Esophagus muscularis mucosa (tissue), 4 donors: ENCODE results near the gene SKIC2. TPM values are rescaled to one million over a fixed set of nuclear protein-coding genes. Genes with fewer than 3 reads are reported as not detected.
"Not testable (repeated sequence)": the region's sequence is repeated elsewhere in the genome, so short reads cannot be mapped to it uniquely, and the experiment has no call there.

Experiments used
- DNase-seq: peaks from one replicate; pipeline ENCODE4 v3.0.0-alpha.2; 2017; ENCODE audit errors: extremely low spot score
- H3K27ac ChIP-seq, 4 donors: fragments of 200-600 bp; sonication (generic); replicated peaks in 1 of 4; 1 replicate in 3 of 4; 2 replicates in 1 of 4; pipeline ENCODE4 v1.5.1; 2016 to 2019; ENCODE audit warnings: mild to moderate bottlenecking in 1 of 4
- H3K27me3 ChIP-seq, 4 donors: fragments of 200-600 bp; sonication (generic); one replicate each; pipeline versions ENCODE4 v1.5.1 to v1.6.0; 2016 to 2019
- H3K36me3 ChIP-seq, 4 donors: fragments of 200-600 bp; sonication (generic); one replicate each; pipeline ENCODE4 v1.5.1; 2016 to 2019
- H3K4me1 ChIP-seq, 4 donors: fragments of 200-600 bp; sonication (generic); one replicate each; pipeline ENCODE4 v1.5.1; 2016 to 2019
- H3K4me3 ChIP-seq, 4 donors: fragments of 200-600 bp; sonication (generic); 1 replicate in 2 of 4; 2 replicates in 2 of 4; pipeline ENCODE4 v1.5.1; 2016 to 2019; ENCODE audit warnings: mild to moderate bottlenecking in 4 of 4, moderate library complexity in 1 of 4
- H3K9me3 ChIP-seq, 4 donors: fragments of 200-600 bp; sonication (generic); 1 replicate in 3 of 4; 2 replicates in 1 of 4; pipeline ENCODE4 v1.5.1; 2016 to 2019
- EP300 ChIP-seq: sonication (generic); formaldehyde crosslinking; IDR thresholded peaks from one replicate; pipeline ENCODE4 v1.6.1; 2017; ENCODE audit warnings: antibody characterized with exemption
- POLR2A ChIP-seq: fragments of 450-650 bp; IDR thresholded peaks from one replicate; pipeline ENCODE4 v1.6.1; 2017; ENCODE audit warnings: antibody characterized with exemption, moderate library complexity, mild to moderate bottlenecking, low read depth
- POLR2AphosphoS5 ChIP-seq, 2 donors: sonication (generic); formaldehyde crosslinking; IDR thresholded peaks; one replicate each; pipeline ENCODE4 v1.6.1; 2017; ENCODE audit warnings: antibody characterized with exemption in 2 of 2
- WGBS: methylation state at CpG from one replicate; pipeline ENCODE4 v1.1.5; 2018; 5-methylcytosine and 5-hydroxymethylcytosine counted together
- intact Hi-C: fragments of 100-400 bp; cut with DNase I; formaldehyde crosslinking; loops from one replicate; pipeline ENCODE4 v1.15.1; 2023
- total RNA-seq, 4 donors: library from RNA; depleted of rRNA; stranded (reverse); fragments of >200 nt; gene quantifications; one replicate each; pipeline versions ENCODE4 v1.1.0 to v1.2.1, GENCODE V29; 2016
- TF ChIP-seq, protein P1 (sequence below), 3 experiments: fragments of 200-600 bp in 2 of 3; fragments of 450-650 bp in 1 of 3; sonication (generic) in 2 of 3; IDR thresholded peaks; one replicate each; pipeline ENCODE4 v1.5.1; 2017 to 2019; ENCODE audit warnings: antibody characterized with exemption in 3 of 3, mild to moderate bottlenecking in 2 of 3, moderate library complexity in 1 of 3

The SKIC2 gene
- total RNA-seq, 4 donors from 2014 or later, result 23.3 to 33.2 (median 28.5) TPM

DNA sequence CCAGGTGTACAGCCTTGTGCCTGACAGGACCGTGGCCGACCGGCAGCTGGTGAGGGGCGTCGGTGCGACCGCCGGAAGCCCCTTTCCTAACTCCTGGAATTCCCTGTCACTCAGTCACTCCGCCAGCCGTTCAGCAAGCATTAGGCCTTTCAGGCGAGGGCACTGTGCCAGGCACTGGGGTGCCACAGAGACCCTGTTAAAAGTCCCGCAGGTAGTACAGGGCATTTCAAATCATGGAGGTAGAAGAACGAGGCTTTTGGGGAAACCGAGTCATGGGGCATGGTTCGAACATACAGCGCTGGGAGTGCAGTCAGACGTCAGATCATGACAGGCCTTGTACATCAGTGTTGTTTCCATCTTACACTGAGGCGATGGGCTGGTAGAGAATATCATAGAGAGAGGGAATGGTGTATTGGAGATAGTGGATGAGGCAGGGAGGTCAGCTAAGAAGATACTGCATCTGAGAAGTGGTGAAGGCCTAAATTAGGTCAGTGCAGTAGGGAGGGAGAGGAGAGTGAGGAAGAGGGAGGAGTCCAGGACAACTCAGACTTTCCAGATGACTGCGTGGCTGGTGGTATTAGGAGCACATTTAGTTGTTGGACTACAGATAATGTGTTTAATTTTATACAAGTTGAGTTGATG, 13.9 kb downstream of the SKIC2 start:
- H3K36me3 ChIP-seq, result peaks cover 7 to 39% (median 34%) of the 10 kb centered on the region in 4 donors
- intact Hi-C loops, result no loop called here
- H3K27ac ChIP-seq, result peak overlapping the region; percentile 92 to 97 (median 95)
- peak overlapping the region; percentile 58 to 88 (median 78) for H3K4me3 ChIP-seq
- WGBS, result 9% methylated on average over 14 of the region's 19 CpGs
- peaks cover 21 to 48% (median 34%) of the 10 kb centered on the region in 4 donors for H3K4me1 ChIP-seq
- TF ChIP-seq POLR2AphosphoS5 (IDR thresholded peaks at IDR 0.05), result no peak
- no peak for TF ChIP-seq POLR2A
- TF ChIP-seq, protein P1, sequence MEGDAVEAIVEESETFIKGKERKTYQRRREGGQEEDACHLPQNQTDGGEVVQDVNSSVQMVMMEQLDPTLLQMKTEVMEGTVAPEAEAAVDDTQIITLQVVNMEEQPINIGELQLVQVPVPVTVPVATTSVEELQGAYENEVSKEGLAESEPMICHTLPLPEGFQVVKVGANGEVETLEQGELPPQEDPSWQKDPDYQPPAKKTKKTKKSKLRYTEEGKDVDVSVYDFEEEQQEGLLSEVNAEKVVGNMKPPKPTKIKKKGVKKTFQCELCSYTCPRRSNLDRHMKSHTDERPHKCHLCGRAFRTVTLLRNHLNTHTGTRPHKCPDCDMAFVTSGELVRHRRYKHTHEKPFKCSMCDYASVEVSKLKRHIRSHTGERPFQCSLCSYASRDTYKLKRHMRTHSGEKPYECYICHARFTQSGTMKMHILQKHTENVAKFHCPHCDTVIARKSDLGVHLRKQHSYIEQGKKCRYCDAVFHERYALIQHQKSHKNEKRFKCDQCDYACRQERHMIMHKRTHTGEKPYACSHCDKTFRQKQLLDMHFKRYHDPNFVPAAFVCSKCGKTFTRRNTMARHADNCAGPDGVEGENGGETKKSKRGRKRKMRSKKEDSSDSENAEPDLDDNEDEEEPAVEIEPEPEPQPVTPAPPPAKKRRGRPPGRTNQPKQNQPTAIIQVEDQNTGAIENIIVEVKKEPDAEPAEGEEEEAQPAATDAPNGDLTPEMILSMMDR (IDR thresholded peaks at IDR 0.05), result no peak
- no peak for TF ChIP-seq EP300
- no peaks in the 10 kb centered on the region for H3K27me3 ChIP-seq
- DNase-seq, result no peak
- no peaks in the 10 kb centered on the region for H3K9me3 ChIP-seq

GRCh38 chr6:31976065-31976464, 17.1 kb downstream of the SKIC2 start:
- H3K9me3 ChIP-seq, H3K27me3 ChIP-seq, intact Hi-C loops, H3K4me3 ChIP-seq, H3K27ac ChIP-seq, DNase-seq: not testable (repeated sequence)
- H3K36me3 ChIP-seq, result peaks cover 0 to 27% (median 20%) of the 10 kb centered on the region in 4 donors
- WGBS, result no CpG with 5 or more reads among the region's 30 CpGs
- H3K4me1 ChIP-seq, result peaks cover 13 to 42% (median 19%) of the 10 kb centered on the region in 4 donors

GRCh38 chr6:31977816-31978431, 18.9 kb downstream of the SKIC2 start:
- Histone ChIP-seq H3K36me3 (peaks cover 0 to 27% (median 20%) of the 10 kb centered on the region in 4 donors), H3K4me1 (peaks cover 5 to 31% (median 9%) of the 10 kb centered on the region in 4 donors), H3K9me3 (no peaks in the 10 kb centered on the region), H3K27ac (peak overlapping the region in 1 of 4 donors; percentile 33), H3K27me3 (no peaks in the 10 kb centered on the region), H3K4me3 (no peak overlapping the region)
- WGBS, result 94% methylated on average over 12 of the region's 12 CpGs
- intact Hi-C loops, result no loop called here
- no peak for DNase-seq
- no peak for TF ChIP-seq EP300
- TF ChIP-seq, protein P1 (IDR thresholded peaks at IDR 0.05), result no peak
- TF ChIP-seq POLR2A, result no peak
- TF ChIP-seq POLR2AphosphoS5 (IDR thresholded peaks at IDR 0.05), result no peak

GRCh38 chr6:31978831-31979230, 19.9 kb downstream of the SKIC2 start:
- Histone ChIP-seq H3K27ac (no peak overlapping the region), H3K27me3 (no peaks in the 10 kb centered on the region), H3K9me3 (no peaks in the 10 kb centered on the region), H3K4me1 (peaks cover 0 to 22% (median under 1%) of the 10 kb centered on the region in 4 donors), H3K36me3 (peaks cover 0 to 27% (median 20%) of the 10 kb centered on the region in 4 donors), H3K4me3 (no peak overlapping the region)
- 90% methylated on average over 5 of the region's 5 CpGs for WGBS
- no peak for DNase-seq
- TF ChIP-seq, protein P1 (IDR thresholded peaks at IDR 0.05), result no peak
- TF ChIP-seq POLR2A (no peak), POLR2AphosphoS5 (IDR thresholded peaks at IDR 0.05) (no peak), EP300 (no peak)
- intact Hi-C loops, result no loop called here

DNA sequence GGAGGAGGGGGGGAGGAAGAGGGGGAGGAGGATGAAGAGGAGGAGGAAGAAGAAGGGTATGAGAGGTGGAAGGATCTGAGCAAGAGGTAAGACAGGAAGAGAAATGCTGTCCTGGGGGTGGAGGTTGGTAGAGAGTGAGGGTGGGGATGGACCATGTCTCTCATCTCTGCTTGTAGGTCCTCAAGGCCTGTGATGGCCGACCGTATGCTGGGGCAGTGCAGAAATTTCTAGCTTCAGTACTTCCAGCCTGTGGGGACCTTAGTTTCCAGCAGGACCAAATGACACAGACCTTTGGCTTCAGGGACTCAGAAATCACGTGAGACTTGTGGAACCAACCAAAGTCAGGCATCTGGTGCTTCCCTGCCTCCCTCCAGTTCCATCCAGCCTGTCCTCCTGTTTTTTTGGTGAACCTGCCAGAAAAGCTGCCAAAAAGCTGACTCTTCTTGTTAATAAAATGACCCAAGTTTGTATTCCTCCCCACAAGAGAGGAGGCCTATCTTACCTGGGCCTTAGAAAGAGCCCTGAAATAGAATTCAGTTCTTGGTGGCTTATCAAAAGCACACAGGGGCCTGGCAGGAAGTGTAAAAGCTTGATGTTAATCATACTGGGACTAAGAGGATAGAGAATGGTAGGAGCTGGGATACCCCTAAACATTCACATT, 20.4 kb downstream of the SKIC2 start:
- H3K27ac ChIP-seq, result no peak overlapping the region
- H3K4me1 ChIP-seq, result peaks cover 0 to 17% (median 0%) of the 10 kb centered on the region in 4 donors
- H3K27me3 ChIP-seq, result no peaks in the 10 kb centered on the region
- intact Hi-C loops, result no loop called here
- WGBS, result 94% methylated on average over 3 of the region's 3 CpGs
- no peak overlapping the region for H3K4me3 ChIP-seq
- H3K9me3 ChIP-seq, result no peaks in the 10 kb centered on the region
- no peak for TF ChIP-seq POLR2A
- TF ChIP-seq, protein P1 (IDR thresholded peaks at IDR 0.05), result no peak
- no peak for TF ChIP-seq POLR2AphosphoS5 (IDR thresholded peaks at IDR 0.05)
- no peak for TF ChIP-seq EP300
- H3K36me3 ChIP-seq, result peaks cover 0 to 27% (median 17%) of the 10 kb centered on the region in 4 donors
- no peak for DNase-seq

DNA sequence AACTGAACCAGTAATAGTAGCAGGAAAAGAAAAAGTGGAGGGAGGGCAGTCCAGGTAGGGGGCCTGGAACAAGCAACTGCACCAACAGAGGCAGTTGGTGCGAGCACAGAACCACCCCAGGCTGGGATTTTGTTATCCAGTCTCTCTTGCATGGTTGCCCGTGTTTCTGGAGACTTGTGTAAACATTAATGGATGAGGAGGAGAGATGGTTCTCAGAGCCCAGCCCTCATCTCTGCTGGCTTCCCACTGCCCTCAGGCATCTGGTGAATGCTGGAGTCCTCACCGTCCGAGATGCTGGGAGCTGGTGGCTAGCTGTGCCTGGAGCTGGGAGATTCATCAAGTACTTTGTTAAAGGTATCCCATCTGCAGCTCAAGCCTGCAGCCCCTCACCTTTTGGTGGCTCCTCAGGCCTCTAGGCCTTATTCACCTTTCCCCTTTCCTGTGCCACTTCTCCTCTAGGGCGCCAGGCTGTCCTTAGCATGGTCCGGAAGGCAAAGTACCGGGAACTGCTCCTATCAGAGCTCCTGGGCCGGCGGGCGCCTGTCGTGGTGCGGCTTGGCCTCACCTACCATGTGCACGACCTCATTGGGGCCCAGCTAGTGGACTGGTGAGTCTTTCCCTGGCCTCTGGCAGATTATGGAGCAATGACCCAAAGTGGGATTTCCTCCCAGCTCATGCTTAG, 21.4 kb downstream of the SKIC2 start:
- DNase-seq, H3K27ac ChIP-seq, H3K4me3 ChIP-seq, H3K27me3 ChIP-seq, H3K9me3 ChIP-seq, intact Hi-C loops: not testable (repeated sequence)
- Histone ChIP-seq H3K4me1 (peaks cover 0 to 13% (median 0%) of the 10 kb centered on the region in 4 donors), H3K36me3 (peaks cover 0 to 27% (median 13%) of the 10 kb centered on the region in 4 donors)
- WGBS, result 79% methylated on average over 8 of the region's 13 CpGs

DNA sequence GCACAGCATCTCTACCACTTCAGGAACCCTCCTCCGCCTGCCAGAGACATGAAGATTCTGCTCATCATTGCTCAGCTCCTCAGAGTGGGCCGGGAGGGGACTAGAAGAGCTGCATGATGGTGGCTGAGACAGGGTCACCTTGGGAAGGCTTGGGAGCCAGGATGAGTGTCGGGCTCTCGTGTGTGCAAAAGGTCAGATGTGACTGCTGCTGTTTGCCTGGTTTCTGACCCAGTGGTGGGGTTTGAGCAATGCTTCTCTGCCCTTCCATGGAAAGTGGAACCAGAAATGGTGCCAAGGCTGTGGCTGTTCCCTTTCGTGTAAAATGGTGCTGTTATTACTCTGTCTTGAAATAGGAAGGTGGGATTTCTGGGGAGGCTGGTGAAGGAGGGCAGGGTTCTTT, 22.0 kb downstream of the SKIC2 start:
- H3K9me3 ChIP-seq, H3K4me3 ChIP-seq, H3K27ac ChIP-seq, intact Hi-C loops, H3K27me3 ChIP-seq, DNase-seq: not testable (repeated sequence)
- Histone ChIP-seq H3K36me3 (peaks cover 0 to 27% (median 13%) of the 10 kb centered on the region in 4 donors), H3K4me1 (peaks cover 0 to 13% (median 0%) of the 10 kb centered on the region in 4 donors)
- no CpG with 5 or more reads among the region's 5 CpGs for WGBS
